ENCODE measurements around the gene PRDM16.

- no peak for TF ChIP-seq CTCF (conservative IDR thresholded peaks at IDR 0.05)
- TF ChIP-seq ZFX (IDR thresholded peaks at IDR 0.05) = no peak
These were observed 333.4 kb downstream of the PRDM16 start for GRCh38 chr1:3402258-3403010.

Data from C4-2B (cell line).